HG02571 (cell line): ENCODE data around the gene TSPAN11.

ENCODE experiments used
- ATAC-seq: cut with Tn5 transposase; IDR thresholded peaks from one replicate; pipeline ENCODE4 v1.9.1; 2021; ENCODE audit warnings: mild to moderate bottlenecking, moderate library complexity; ENCODE audit not compliant: unreplicated experiment

The TSPAN11 gene

DNA sequence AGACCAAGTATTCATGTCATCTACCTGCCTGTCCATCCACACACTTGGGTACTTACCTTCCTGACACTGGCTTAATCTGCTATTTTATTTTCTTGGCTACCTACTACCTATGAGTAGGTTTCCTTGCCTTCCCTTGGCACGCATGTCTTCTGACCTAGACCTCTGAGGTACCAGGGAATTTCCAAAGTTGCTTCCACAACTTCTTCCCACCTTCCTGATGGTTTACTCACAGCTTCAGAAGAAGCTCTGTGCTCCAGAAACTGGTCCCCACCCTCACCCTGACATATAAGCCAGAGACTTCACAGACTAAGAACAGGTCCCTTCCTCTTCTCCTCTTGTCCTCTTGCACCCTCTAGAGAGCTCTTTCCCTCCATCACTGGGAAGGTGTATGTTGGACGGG lies 111.4 kb downstream of the TSPAN11 start:
- no peak for ATAC-seq

GRCh38 chr12:31041033-31041564 lies 114.6 kb downstream of the TSPAN11 start:
- ATAC-seq: no peak
